GM13976 (cell line): ENCODE measurements around the gene DTD2.
A peak's percentile ranks its signal among the peaks of the same experiment; 100 is the strongest.

Experiments used
- DNase-seq: peaks from one replicate; pipeline ENCODE4 v3.0.0; 2012; ENCODE audit warnings: low spot score
- CTCF ChIP-seq: IDR thresholded peaks from 2 replicates; pipeline ENCODE4 v1.5.1; 2012; ENCODE audit warnings: borderline replicate concordance, mild to moderate bottlenecking; ENCODE audit not compliant: insufficient read depth; ENCODE audit errors: extremely low read depth, missing control alignments, control extremely low read depth
- in situ Hi-C: fragments of 300-500 bp; cut with MboI; formaldehyde crosslinking; loops from one replicate; pipeline ENCODE4 v1.12.0; 2022; ENCODE audit warnings: low sequenced_read_pairs, mixed read lengths, inconsistent platforms; ENCODE audit not compliant: unreplicated experiment

The DTD2 gene

GRCh38 chr14:31420319-31421111, 36.8 kb downstream of the DTD2 start, which contains the start of gene HEATR5A:
TSS of gene HEATR5A (minus strand) at chr14:31420550. CDS start at chr14:31402975, 17,575 bp downstream.
- peak; percentile 32 for TF ChIP-seq CTCF
- in situ Hi-C loops = no loop called here
- DNase-seq = peak; percentile 96

GRCh38 chr14:31419967-31420318, 37.4 kb downstream of the DTD2 start:
- peak; percentile 56 for DNase-seq
- in situ Hi-C loops = no loop called here
- TF ChIP-seq CTCF = no peak

- in situ Hi-C loops = no loop called here
- no peak for DNase-seq
- TF ChIP-seq CTCF = no peak
These were observed 37.9 kb downstream of the DTD2 start for GRCh38 chr14:31419179-31419966.

- TF ChIP-seq CTCF = no peak
- in situ Hi-C loops = no loop called here
These were observed 38.9 kb downstream of the DTD2 start for GRCh38 chr14:31418440-31418839.

GRCh38 chr14:31414190-31414833, 43.0 kb downstream of the DTD2 start:
- no peak for TF ChIP-seq CTCF
- DNase-seq = no peak
- in situ Hi-C loops = no loop called here

More at GRCh38 chr14:31418440-31418839, 38.9 kb downstream of the DTD2 start:
- no peak for DNase-seq

GRCh38 chr14:31411218-31411727, 46.0 kb downstream of the DTD2 start:
- no peak for DNase-seq
- in situ Hi-C loops = no loop called here
- TF ChIP-seq CTCF = no peak
